H1 (cell line): ENCODE measurements around the gene TNFRSF18. TPM values are rescaled to one million over a fixed set of nuclear protein-coding genes. Genes with fewer than 3 reads are reported as not detected.

Source experiments
- EGR1 ChIP-seq: IDR thresholded peaks from 2 replicates; pipeline ENCODE4 v1.6.1; 2011; ENCODE audit warnings: low read depth, low read length, borderline replicate concordance
- EZH2 ChIP-seq: fragments of 200-600 bp; sonication (generic); IDR thresholded peaks from 2 replicates; pipeline ENCODE4 v1.7.1; 2012; ENCODE audit warnings: low read depth, mild to moderate bottlenecking, moderate library complexity, low read length, inconsistent platforms; ENCODE audit not compliant: severe bottlenecking
- HDAC6 ChIP-seq: IDR thresholded peaks from one replicate; pipeline ENCODE4 v1.7.1; 2012; ENCODE audit warnings: low read depth, mild to moderate bottlenecking, inconsistent platforms, low read length, moderate library complexity
- POU5F1 ChIP-seq: IDR thresholded peaks from 2 replicates; pipeline ENCODE4 v1.6.1; 2011; ENCODE audit warnings: low read depth, mild to moderate bottlenecking, low read length, moderate library complexity
- polyA plus RNA-seq, 7 experiments: library from polyadenylated mRNA; depleted of rRNA in 3 of 7; stranded (reverse) in 5 of 7; unstranded in 2 of 7; fragments of >200 nt in 5 of 7; fragments of 200-250 nt in 2 of 7; gene quantifications; 1 replicate in 5 of 7; 2 replicates in 1 of 7; 4 replicates in 1 of 7; pipeline versions ENCODE4 v1.2.1 to v1.2.3, GENCODE V29; 2011 to 2013; ENCODE audit warnings: missing spikeins in 2 of 7, mixed read lengths in 2 of 7
- total RNA-seq: library from RNA; stranded (reverse); fragmentation: NEBNext Ultra II Directional; extraction: Animal tissue kit (Norgen Biotek cat#: 25700); gene quantifications from 2 replicates; pipeline ENCODE4 v1.2.1, GENCODE V29; 2021

TNFRSF18 gene
- total and polyA plus RNA-seq, 2 of the 8 experiments (the other 6 are each of a cell fraction or from before 2014, with no cell fraction given): 1.5 to 2.5 TPM

GRCh38 chr1:1202831-1203560 lies 3.4 kb downstream of the TNFRSF18 start (continued):
- no peak for TF ChIP-seq POU5F1
- no peak for TF ChIP-seq HDAC6
- no peak for TF ChIP-seq EZH2
- TF ChIP-seq EGR1: no peak
